ENCODE measurements around the gene ZNF784. TPM values are rescaled to one million over a fixed set of nuclear protein-coding genes. Genes with fewer than 3 reads are reported as not detected.

Gene ZNF784
- total and polyA plus RNA-seq, 2 of the 13 experiments (the other 11 are each of a cell fraction or from before 2014, with no cell fraction given): 4.1 to 4.2 TPM

DNA sequence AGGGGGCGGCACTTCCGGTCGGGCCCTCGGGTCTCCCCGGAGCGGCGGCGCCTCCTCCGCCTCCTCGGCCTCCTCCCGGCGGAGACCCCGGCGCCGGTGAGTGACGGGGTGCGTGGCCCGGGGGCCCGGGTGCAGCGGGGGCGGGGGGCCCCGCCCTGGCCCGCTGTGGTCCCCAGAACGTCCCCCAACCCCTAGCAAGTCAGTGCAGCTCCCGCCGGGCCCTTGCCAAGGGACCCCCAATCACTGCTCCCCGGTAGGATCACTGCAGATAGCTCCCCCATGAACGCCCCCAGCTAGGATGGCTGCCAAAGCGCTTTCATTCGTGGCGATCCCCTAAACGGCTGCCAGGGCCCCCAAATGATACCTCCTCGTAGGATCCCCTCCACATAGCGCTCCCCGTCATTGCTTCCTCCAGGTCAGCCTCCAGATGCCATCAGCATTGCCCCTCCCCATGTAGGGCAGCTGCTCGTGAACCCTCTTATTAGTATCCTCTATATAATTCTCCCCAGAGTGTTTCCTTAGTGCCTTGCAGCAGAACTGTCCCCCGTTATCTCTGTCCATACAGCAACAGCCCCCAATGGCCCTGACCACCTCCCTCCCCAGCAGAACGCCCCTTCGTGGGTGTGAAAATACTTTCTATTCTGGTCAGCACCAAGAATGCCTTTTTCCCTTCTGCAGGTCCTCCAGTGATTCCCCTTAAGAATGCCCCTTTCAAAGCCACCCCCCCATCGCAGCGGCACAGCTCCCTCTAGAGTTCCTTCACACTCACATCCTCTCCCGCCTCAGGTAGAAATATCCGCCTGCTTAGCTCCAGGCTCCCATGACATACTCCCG lies 18.5 kb downstream of the ZNF784 start, which contains the start of gene ZNF865 (continued):
- 0 out of 2 replicates have a peak, but pooled peaks have one; percentile 58 for TF ChIP-seq DNMT1 (CRISPR knock-in tag; IDR thresholded peaks at IDR 0.05)
- no peak for TF ChIP-seq BORCS8-MEF2B (CRISPR knock-in tag; IDR thresholded peaks at IDR 0.05)
- no peak for TF ChIP-seq SUZ12 (IDR thresholded peaks at IDR 0.05; ENCODE audit: low read depth, low read length)
- TF ChIP-seq KLF11 (CRISPR knock-in tag; IDR thresholded peaks at IDR 0.05): no peak
- TF ChIP-seq RXRB (CRISPR knock-in tag; IDR thresholded peaks at IDR 0.05; ENCODE audit: borderline replicate concordance): peak; percentile 51; the same call in 1 of the 2 replicates
- TF ChIP-seq CREB1 (IDR thresholded peaks at IDR 0.05): no peak
- 0 out of 2 replicates have a peak, but pooled peaks have one; percentile 16 for TF ChIP-seq CREB1 (CRISPR knock-in tag; IDR thresholded peaks at IDR 0.05)
- TF ChIP-seq STAG1 (CRISPR knock-in tag; IDR thresholded peaks at IDR 0.05): peak; percentile 80
- TF ChIP-seq CCAR2 (optimal IDR thresholded peaks at IDR 0.05; ENCODE audit: low read depth, low read length): peak; percentile 19
- TF ChIP-seq ZNF773 (CRISPR knock-in tag; IDR thresholded peaks at IDR 0.05; ENCODE audit: borderline replicate concordance): no peak
- TF ChIP-seq DMAP1 (CRISPR knock-in tag; IDR thresholded peaks at IDR 0.05): no peak
- TF ChIP-seq GABPB1 (CRISPR knock-in tag; IDR thresholded peaks at IDR 0.05): peak; percentile 46
- 0 out of 2 replicates have a peak, but pooled peaks have one; percentile 24 for TF ChIP-seq ZNF772 (CRISPR knock-in tag; IDR thresholded peaks at IDR 0.05)
- TF ChIP-seq UBTF (CRISPR knock-in tag; IDR thresholded peaks at IDR 0.05): 0 out of 2 replicates have a peak, but pooled peaks have one; percentile 23
- TF ChIP-seq TEAD2 (CRISPR knock-in tag; IDR thresholded peaks at IDR 0.05): no peak
- TF ChIP-seq, protein P1, sequence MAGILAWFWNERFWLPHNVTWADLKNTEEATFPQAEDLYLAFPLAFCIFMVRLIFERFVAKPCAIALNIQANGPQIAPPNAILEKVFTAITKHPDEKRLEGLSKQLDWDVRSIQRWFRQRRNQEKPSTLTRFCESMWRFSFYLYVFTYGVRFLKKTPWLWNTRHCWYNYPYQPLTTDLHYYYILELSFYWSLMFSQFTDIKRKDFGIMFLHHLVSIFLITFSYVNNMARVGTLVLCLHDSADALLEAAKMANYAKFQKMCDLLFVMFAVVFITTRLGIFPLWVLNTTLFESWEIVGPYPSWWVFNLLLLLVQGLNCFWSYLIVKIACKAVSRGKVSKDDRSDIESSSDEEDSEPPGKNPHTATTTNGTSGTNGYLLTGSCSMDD (CRISPR knock-in tag; IDR thresholded peaks at IDR 0.05): no peak
- TF ChIP-seq ZNF883 (CRISPR knock-in tag; IDR thresholded peaks at IDR 0.05; ENCODE audit: not compliant biosample characterization): peak; percentile 45
- TF ChIP-seq, protein P2, sequence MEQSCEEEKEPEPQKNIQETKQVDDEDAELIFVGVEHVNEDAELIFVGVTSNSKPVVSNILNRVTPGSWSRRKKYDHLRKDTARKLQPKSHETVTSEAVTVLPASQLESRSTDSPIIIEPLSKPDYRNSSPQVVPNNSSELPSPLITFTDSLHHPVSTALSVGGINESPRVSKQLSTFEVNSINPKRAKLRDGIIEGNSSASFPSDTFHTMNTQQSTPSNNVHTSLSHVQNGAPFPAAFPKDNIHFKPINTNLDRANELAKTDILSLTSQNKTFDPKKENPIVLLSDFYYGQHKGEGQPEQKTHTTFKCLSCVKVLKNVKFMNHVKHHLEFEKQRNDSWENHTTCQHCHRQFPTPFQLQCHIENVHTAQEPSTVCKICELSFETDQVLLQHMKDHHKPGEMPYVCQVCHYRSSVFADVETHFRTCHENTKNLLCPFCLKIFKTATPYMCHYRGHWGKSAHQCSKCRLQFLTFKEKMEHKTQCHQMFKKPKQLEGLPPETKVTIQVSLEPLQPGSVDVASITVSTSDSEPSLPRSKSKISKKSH (CRISPR knock-in tag; IDR thresholded peaks at IDR 0.05; ENCODE audit: borderline replicate concordance): no peak
- 0 out of 2 replicates have a peak, but pooled peaks have one; percentile 1 for TF ChIP-seq ZNF281 (CRISPR knock-in tag; IDR thresholded peaks at IDR 0.05; ENCODE audit: borderline replicate concordance)
- no peak for TF ChIP-seq ZNF10 (CRISPR knock-in tag; IDR thresholded peaks at IDR 0.05; ENCODE audit: borderline replicate concordance, low read depth)
- no peak for TF ChIP-seq POLR2G (IDR thresholded peaks at IDR 0.05; ENCODE audit: low read depth, low read length)
- no peak for TF ChIP-seq MAZ (IDR thresholded peaks at IDR 0.05; ENCODE audit: borderline replicate concordance, low read depth, low read length)
- no peak for TF ChIP-seq MAZ (CRISPR knock-in tag; IDR thresholded peaks at IDR 0.05; ENCODE audit: low read depth)

All from HepG2 (cell line).